GM21576 (cell line): ENCODE data around the gene FURIN.
"Not testable (repeated sequence)": the region's sequence is repeated elsewhere in the genome, so short reads cannot be mapped to it uniquely, and the experiment has no call there.

Experiments used
- ATAC-seq: cut with Tn5 transposase; IDR thresholded peaks from one replicate; pipeline ENCODE4 v1.9.1; 2021; ENCODE audit warnings: mild to moderate bottlenecking, moderate library complexity; ENCODE audit not compliant: unreplicated experiment

The FURIN gene

GRCh38 chr15:90868261-90868689 is at the start of gene FURIN:
TSS of gene FURIN (plus strand) at chr15:90868588. CDS start at chr15:90875741, 7,153 bp downstream.
- no peak for ATAC-seq

GRCh38 chr15:90819390-90819789 is 49.0 kb upstream of the FURIN start:
- ATAC-seq: no peak

GRCh38 chr15:90819850-90820249 is 48.5 kb upstream of the FURIN start:
- no peak for ATAC-seq

DNA sequence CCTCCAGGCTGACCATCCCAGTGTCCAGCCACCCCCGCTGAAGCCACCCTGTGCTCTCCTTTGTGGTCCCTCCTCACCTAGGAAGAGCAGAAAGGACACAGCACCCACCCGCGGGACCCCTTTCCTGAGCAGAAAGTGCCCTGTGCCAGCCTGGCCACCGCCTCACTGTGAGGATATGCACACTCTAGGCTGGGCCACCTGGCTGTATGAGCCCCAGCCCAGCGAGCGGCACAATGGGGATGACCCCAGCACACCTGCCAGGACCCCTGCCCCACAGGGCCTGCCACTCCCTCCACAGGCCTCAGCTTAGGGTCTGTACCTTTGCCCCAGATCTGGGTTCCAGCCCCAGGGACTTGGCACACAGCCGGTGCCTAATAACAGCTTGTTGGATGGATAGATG is 47.9 kb upstream of the FURIN start:
- no peak for ATAC-seq

- no peak for ATAC-seq
Observed at GRCh38 chr15:90822204-90822955, 46.0 kb upstream of the FURIN start.

DNA sequence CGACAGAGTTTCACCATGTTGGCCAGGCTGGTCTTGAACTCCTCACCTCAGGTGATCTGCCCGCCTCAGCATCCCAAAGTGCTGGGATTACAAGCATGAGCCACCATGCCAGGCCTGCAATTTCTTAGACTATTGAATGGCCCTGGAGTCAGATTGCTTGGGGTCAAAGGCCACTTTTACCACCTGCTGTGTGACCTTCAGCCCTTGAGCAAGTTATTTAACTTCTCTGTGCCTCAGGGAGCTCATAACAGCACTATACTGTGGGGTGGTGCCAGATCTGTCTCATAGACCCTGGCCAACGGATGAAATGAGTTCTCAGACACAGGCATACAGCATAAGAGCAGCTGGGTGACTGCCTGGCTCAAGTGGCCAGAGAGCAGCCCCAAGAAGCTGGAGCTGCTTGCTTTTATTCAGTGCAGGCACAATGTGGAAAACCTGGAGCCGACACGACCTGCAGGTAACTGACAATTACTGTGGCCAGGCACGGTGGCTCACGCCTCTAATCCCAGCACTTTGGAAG is 44.9 kb upstream of the FURIN start:
- no peak for ATAC-seq

- ATAC-seq: not testable (repeated sequence)
Observed at GRCh38 chr15:90825115-90825899, 43.1 kb upstream of the FURIN start.

GRCh38 chr15:90826206-90826885 is 42.0 kb upstream of the FURIN start:
- ATAC-seq: not testable (repeated sequence)

- no peak for ATAC-seq
Observed at GRCh38 chr15:90826886-90827435, 41.4 kb upstream of the FURIN start.

GRCh38 chr15:90828111-90828510 is 40.3 kb upstream of the FURIN start:
- no peak for ATAC-seq

- no peak for ATAC-seq
Observed at GRCh38 chr15:90829126-90829525, 39.3 kb upstream of the FURIN start.

GRCh38 chr15:90829942-90830440 is 38.4 kb upstream of the FURIN start:
- ATAC-seq: no peak

DNA sequence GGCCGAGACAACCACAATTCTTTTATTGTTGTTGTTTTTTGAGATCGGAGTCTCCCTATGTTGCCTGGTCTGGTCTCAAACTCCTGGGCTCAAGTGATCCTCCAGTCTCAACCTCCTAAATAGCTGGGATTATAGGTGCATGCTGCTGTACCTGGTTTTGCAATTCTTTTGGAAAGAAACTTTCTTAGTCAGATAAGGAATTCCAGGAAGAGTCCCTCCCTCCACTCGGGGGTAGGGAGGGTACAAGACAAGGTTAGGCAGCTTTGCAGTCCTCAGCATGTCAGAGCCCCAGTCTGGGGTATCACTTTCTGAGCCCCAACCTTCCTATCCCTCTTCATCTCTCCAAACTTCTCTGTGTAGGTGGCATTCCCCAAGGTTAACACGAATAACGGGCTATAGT is 33.8 kb upstream of the FURIN start:
- no peak for ATAC-seq

DNA sequence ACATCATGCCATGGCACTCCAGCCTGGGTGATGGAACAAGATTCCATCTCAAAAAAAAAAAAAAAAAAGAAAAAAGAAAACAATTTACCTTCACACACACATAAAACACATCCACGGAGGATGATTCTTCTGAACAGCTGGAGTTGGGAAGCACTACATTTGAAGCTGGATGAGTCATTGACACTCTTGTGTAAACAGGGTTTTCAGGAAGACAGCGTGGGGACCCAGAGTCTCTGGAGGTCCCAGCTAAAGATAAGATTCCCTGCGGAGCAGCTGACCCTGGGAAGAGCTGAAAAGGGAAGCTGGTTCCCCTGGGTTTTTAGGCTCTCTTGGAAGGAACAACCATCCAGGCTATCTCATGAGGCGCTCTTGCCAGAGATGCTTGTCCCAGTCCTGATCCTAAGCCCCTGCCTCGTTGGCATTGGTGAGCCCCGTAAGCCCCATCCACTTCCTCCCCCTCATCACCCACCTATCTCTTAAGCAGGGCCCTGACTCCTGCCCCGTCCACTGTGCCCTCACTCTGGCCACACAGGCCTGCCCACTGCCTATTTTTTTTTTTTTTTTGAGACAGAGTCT is 32.0 kb upstream of the FURIN start:
- ATAC-seq: no peak

GRCh38 chr15:90837094-90837493 is 31.3 kb upstream of the FURIN start:
- ATAC-seq: no peak

- no peak for ATAC-seq
Observed at GRCh38 chr15:90838139-90838538, 30.2 kb upstream of the FURIN start.

DNA sequence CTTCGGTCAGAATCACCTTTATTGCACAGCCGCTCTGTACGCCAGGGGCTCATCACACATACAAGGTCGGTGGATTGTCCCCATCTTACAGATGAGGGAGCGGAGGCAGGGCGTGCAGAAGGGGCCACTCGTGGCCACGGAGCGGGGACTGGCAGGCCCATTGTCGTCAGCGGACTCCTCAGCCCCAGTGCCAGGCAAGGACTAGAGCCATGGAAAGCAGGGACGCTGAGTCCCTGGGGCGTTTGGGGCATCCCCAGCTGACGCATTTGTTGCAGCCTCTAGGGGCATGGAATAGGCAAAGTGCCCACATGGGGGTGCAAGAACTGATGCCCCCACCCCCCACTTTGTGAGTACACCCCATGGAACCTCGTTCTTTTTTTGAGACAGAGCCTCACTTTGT is 29.8 kb upstream of the FURIN start:
- no peak for ATAC-seq

DNA sequence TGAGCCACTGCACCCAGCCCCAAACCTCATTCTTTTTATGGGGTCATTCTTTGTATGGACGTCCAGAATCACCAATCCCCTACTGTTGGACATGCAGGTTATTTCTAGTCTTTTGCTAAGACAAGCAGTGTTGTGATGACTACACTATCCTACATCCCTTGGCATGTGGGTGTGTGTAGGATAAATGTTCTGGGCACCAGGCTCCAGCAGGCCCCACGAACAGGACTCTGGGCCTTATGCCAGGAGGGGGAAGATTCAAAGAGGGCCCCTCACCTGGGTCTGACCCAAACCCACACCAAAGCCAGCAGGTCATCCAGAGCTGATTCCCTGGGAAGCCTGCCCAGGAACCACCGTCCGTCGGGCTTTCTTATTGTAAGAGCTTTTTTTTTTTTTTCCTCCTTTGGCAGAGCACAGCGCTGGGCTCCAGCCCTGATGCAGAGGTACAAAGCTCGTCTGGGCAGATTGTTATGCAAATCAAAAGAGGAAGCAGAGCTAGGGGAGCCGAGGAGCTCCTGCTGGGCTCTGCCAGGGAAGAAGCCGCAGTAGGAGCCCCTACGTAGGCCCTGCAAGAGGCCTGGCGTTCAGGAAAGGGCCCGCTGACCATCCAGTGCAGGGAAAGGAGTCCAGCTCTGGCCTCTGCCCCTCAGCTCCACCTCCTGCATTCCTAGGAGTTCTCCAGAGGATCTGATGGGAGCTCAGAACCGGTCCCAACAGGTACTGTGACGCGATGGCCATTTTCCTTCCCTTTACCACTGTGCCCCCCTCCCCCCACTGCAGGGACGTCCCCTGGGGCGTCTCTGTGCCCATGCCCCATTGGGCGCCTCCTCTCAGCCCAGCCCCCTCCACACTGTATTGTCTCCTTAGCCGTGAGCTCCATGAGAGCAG is 29.0 kb upstream of the FURIN start:
- ATAC-seq: peak; percentile 83

GRCh38 chr15:90840157-90840855 is 28.1 kb upstream of the FURIN start:
- ATAC-seq: no peak
